NB4 (cell line): ENCODE data around the gene FRYL.
"Not testable (repeated sequence)": the region's sequence is repeated elsewhere in the genome, so short reads cannot be mapped to it uniquely, and the experiment has no call there.

Experiments used
- DNase-seq: peaks from one replicate; pipeline ENCODE4 v3.0.0; 2010; ENCODE audit warnings: low read depth
- H3K4me3 ChIP-seq: one replicate; pipeline ENCODE4 v1.5.1; 2011; ENCODE audit warnings: mild to moderate bottlenecking, low read depth, low read length, moderate library complexity
- MAX ChIP-seq: IDR thresholded peaks from 2 replicates; pipeline ENCODE4 v1.6.1; 2011; ENCODE audit warnings: low read depth, low read length
- MYC ChIP-seq: IDR thresholded peaks from 2 replicates; pipeline ENCODE4 v1.6.1; 2011; ENCODE audit warnings: low read depth, low read length
- POLR2A ChIP-seq: IDR thresholded peaks from 2 replicates; pipeline ENCODE4 v1.6.1; 2011; ENCODE audit warnings: mild to moderate bottlenecking; ENCODE audit not compliant: insufficient read length; ENCODE audit errors: extremely low read depth
- TF ChIP-seq, protein P1 (sequence below): IDR thresholded peaks from one replicate; pipeline ENCODE4 v1.5.1; 2012; ENCODE audit warnings: low read depth, low read length

The FRYL gene

GRCh38 chr4:48812866-48813265 is 32.8 kb upstream of the FRYL start:
- H3K4me3 ChIP-seq: no peak overlapping the region
- TF ChIP-seq MYC (no peak), POLR2A (no peak), MAX (no peak)
- TF ChIP-seq, protein P1, sequence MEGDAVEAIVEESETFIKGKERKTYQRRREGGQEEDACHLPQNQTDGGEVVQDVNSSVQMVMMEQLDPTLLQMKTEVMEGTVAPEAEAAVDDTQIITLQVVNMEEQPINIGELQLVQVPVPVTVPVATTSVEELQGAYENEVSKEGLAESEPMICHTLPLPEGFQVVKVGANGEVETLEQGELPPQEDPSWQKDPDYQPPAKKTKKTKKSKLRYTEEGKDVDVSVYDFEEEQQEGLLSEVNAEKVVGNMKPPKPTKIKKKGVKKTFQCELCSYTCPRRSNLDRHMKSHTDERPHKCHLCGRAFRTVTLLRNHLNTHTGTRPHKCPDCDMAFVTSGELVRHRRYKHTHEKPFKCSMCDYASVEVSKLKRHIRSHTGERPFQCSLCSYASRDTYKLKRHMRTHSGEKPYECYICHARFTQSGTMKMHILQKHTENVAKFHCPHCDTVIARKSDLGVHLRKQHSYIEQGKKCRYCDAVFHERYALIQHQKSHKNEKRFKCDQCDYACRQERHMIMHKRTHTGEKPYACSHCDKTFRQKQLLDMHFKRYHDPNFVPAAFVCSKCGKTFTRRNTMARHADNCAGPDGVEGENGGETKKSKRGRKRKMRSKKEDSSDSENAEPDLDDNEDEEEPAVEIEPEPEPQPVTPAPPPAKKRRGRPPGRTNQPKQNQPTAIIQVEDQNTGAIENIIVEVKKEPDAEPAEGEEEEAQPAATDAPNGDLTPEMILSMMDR: no peak
- DNase-seq: no peak

- no peak overlapping the region for H3K4me3 ChIP-seq
- TF ChIP-seq MYC: no peak
- no peak for TF ChIP-seq POLR2A
- TF ChIP-seq MAX: no peak
- TF ChIP-seq, protein P1: no peak
- DNase-seq: peak; percentile 41
These were observed 24.7 kb upstream of the FRYL start for GRCh38 chr4:48804584-48805301.

- no peak overlapping the region for H3K4me3 ChIP-seq
- no peak for DNase-seq
- TF ChIP-seq POLR2A (no peak), MYC (no peak), MAX (no peak)
- TF ChIP-seq, protein P1: no peak
These were observed 21.1 kb upstream of the FRYL start for GRCh38 chr4:48801016-48801715.

DNA sequence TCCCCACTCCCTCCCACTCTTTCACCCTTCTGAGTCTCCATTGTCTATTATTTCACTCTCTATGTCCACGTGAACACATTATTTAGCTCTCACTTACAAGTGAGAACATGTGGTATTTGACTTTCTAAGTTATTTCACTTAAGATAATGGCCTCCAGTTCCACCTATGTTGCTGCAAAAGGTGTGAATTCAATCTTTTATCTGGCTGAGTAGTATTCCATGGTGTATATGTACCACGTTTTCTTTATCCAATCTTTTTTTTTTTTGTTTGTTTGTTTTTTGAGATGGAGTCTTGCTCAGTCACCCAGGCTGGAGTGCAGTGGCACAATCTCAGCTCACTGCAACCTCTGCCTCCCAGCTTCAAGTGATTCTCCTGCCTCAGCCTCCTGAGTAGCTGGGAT is 20.1 kb upstream of the FRYL start:
- DNase-seq: not testable (repeated sequence)

DNA sequence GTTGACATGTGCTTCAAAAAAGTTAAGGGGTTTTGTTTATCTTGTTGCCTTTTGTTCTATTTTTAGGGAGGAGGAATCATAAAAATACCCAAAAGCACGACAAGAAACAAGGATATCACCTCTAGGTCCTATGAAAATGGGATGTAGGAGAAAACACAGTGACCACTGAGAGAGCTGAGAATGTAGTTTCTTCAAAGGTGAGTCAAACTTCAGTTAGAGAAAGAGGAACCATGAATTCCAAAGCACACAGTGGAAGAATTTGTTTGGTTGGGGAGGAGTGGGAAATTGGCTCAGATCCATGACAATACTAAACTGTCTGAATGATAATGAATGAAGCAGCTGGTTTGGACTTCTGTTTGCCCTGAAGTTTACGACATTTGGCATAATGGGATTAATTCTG is 19.1 kb upstream of the FRYL start:
- DNase-seq: peak; percentile 22
- no peak for TF ChIP-seq MYC
- no peak for TF ChIP-seq MAX
- TF ChIP-seq, protein P1: no peak
- TF ChIP-seq POLR2A: no peak

More for the DNA sequence above, 20.1 kb upstream of the FRYL start:
- H3K4me3 ChIP-seq: not testable (repeated sequence)

DNA sequence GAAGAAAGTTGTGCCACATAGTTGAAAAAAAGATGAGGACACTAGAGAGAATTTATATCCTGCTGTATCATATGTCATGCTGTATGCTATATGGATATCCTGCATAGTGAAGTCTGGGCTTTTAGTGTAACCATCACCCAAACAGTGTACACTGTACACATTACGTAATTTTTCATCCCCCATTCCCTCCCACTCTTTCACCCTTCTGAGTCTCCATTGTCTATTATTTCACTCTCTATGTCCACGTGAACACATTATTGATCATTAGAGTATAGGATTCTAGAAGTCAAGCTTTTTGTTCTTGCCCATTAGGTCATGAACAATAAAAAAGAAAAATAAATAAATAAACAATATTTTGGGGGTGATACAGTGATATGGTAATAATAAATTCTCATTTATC is 18.0 kb upstream of the FRYL start:
- TF ChIP-seq, protein P1: no peak
- TF ChIP-seq MAX: no peak
- no peak for TF ChIP-seq MYC
- no peak for DNase-seq
- H3K4me3 ChIP-seq: no peak overlapping the region

More for the DNA sequence above, 19.1 kb upstream of the FRYL start:
- H3K4me3 ChIP-seq: no peak overlapping the region
